GM21515 (cell line): ENCODE measurements around the gene ZAP70.

Experiments used
- ATAC-seq: cut with Tn5 transposase; IDR thresholded peaks from one replicate; pipeline ENCODE4 v1.9.1; 2021; ENCODE audit not compliant: unreplicated experiment

Gene ZAP70

GRCh38 chr2:97747716-97748115, 34.3 kb downstream of the ZAP70 start:
- ATAC-seq: no peak

- ATAC-seq: no peak
Observed at GRCh38 chr2:97749581-97749980, 36.2 kb downstream of the ZAP70 start.

- ATAC-seq: no peak
Observed at GRCh38 chr2:97750017-97750416, 36.6 kb downstream of the ZAP70 start.

- ATAC-seq: no peak
Observed at GRCh38 chr2:97751752-97752151, 38.4 kb downstream of the ZAP70 start.

- no peak for ATAC-seq
Observed at GRCh38 chr2:97752342-97753334, 39.3 kb downstream of the ZAP70 start.

GRCh38 chr2:97754690-97755346, 41.4 kb downstream of the ZAP70 start:
- ATAC-seq: no peak

GRCh38 chr2:97755491-97755890, 42.1 kb downstream of the ZAP70 start:
- no peak for ATAC-seq

- no peak for ATAC-seq
Observed at GRCh38 chr2:97757062-97757461, 43.7 kb downstream of the ZAP70 start.

- ATAC-seq: no peak
Observed at GRCh38 chr2:97758131-97758705, 44.8 kb downstream of the ZAP70 start.

GRCh38 chr2:97759727-97760407, 46.5 kb downstream of the ZAP70 start:
- ATAC-seq: no peak

- no peak for ATAC-seq
Observed at GRCh38 chr2:97760480-97761049, 47.2 kb downstream of the ZAP70 start.

GRCh38 chr2:97761192-97761591, 47.8 kb downstream of the ZAP70 start:
- no peak for ATAC-seq

- no peak for ATAC-seq
Observed at GRCh38 chr2:97763176-97763845, 49.9 kb downstream of the ZAP70 start.

- ATAC-seq: no peak
Observed at GRCh38 chr2:97764559-97765263, 51.3 kb downstream of the ZAP70 start.

GRCh38 chr2:97765933-97766332, 52.6 kb downstream of the ZAP70 start:
- no peak for ATAC-seq

- ATAC-seq: no peak
Observed at GRCh38 chr2:97766567-97766966, 53.2 kb downstream of the ZAP70 start.

GRCh38 chr2:97769308-97769707, 55.9 kb downstream of the ZAP70 start:
- no peak for ATAC-seq

- no peak for ATAC-seq
Observed at GRCh38 chr2:97769711-97770110, 56.3 kb downstream of the ZAP70 start.

GRCh38 chr2:97770445-97770844, 57.1 kb downstream of the ZAP70 start:
- no peak for ATAC-seq

- no peak for ATAC-seq
Observed at GRCh38 chr2:97774425-97774824, 61.0 kb downstream of the ZAP70 start.
